SK-N-SH (cell line): ENCODE data around the gene HAAO. TPM values are rescaled to one million over a fixed set of nuclear protein-coding genes. Genes with fewer than 3 reads are reported as not detected.

Experiments used
- CTCF ChIA-PET: fragments of 300-600, 350-600 bp; formaldehyde crosslinking; extraction: SDS; loops from one replicate; lab custom pipeline; 2021; lab: Yijun Ruan, JAX
- POLR2A ChIA-PET: fragments of 350-600 bp; sonication (Branson Sonifier 250); formaldehyde crosslinking; extraction: SDS; loops from one replicate; lab custom pipeline; 2020; ENCODE audit warnings: antibody characterized with exemption, inconsistent platforms; lab: Yijun Ruan, JAX
- DNase-seq: peaks from one replicate; pipeline ENCODE4 v3.0.0; 2012
- H2AFZ ChIP-seq: fragments of 200-600 bp; sonication (generic); 2 replicates; pipeline ENCODE4 v1.8.1; 2016; ENCODE audit warnings: antibody characterized with exemption, mild to moderate bottlenecking, low read depth
- H3F3A ChIP-seq: fragments of 200-600 bp; sonication (generic); replicated peaks from 2 replicates; pipeline ENCODE3; 2016; ENCODE audit warnings: antibody characterized with exemption, mild to moderate bottlenecking; ENCODE audit not compliant: insufficient read depth
- H3K27ac ChIP-seq, 2 experiments: fragments of 200-500 bp in 1 of 2; fragments of 200-600 bp in 1 of 2; sonication (Bioruptor generic) in 1 of 2; sonication (generic), shearing (Covaris generic) in 1 of 2; 2 replicates each; pipeline versions ENCODE4 v1.5.1 to v1.6.1; 2014 to 2016; ENCODE audit warnings: low read depth in 2 of 2, inconsistent platforms in 1 of 2, low read length in 1 of 2, mild to moderate bottlenecking in 1 of 2, mixed read lengths in 1 of 2
- H3K27me3 ChIP-seq: fragments of 200-600 bp; sonication (generic), shearing (Covaris generic); 2 replicates; pipeline ENCODE4 v1.6.1; 2016; ENCODE audit warnings: mixed run types; ENCODE audit not compliant: insufficient read depth
- H3K36me3 ChIP-seq, 2 experiments: fragments of 200-500 bp in 1 of 2; fragments of 200-600 bp in 1 of 2; sonication (Bioruptor generic) in 1 of 2; sonication (generic) in 1 of 2; replicated peaks in 1 of 2; 2 replicates each; pipeline versions ENCODE3 to v1.5.1; 2014 to 2016; ENCODE audit warnings: low read length in 1 of 2, mild to moderate bottlenecking in 1 of 2; ENCODE audit not compliant: insufficient read depth in 2 of 2, control insufficient read depth in 1 of 2
- H3K4me1 ChIP-seq, 2 experiments: fragments of 200-500 bp in 1 of 2; fragments of 200-600 bp in 1 of 2; sonication (Bioruptor generic) in 1 of 2; sonication (generic), shearing (Covaris generic) in 1 of 2; 2 replicates each; pipeline versions ENCODE4 v1.5.1 to v1.6.1; 2014 to 2016; ENCODE audit warnings: low read depth in 1 of 2, low read length in 1 of 2, mixed run types in 1 of 2; ENCODE audit not compliant: insufficient read depth in 2 of 2, control insufficient read depth in 1 of 2
- H3K4me2 ChIP-seq: fragments of 200-600 bp; sonication (generic), shearing (Covaris generic); 2 replicates; pipeline ENCODE4 v1.6.1; 2017; ENCODE audit warnings: mixed run types
- H3K4me3 ChIP-seq, 2 experiments: fragments of 200-500 bp in 1 of 2; fragments of 200-600 bp in 1 of 2; sonication (Bioruptor generic) in 1 of 2; sonication (generic), shearing (Covaris generic) in 1 of 2; 2 replicates each; pipeline versions ENCODE4 v1.5.1 to v1.8.1; 2014 to 2016; ENCODE audit warnings: low read depth in 2 of 2, inconsistent platforms in 1 of 2, low read length in 1 of 2, mild to moderate bottlenecking in 1 of 2, mixed read lengths in 1 of 2, moderate library complexity in 1 of 2
- H3K79me2 ChIP-seq: fragments of 200-600 bp; sonication (generic); 2 replicates; pipeline ENCODE4 v1.8.1; 2017; ENCODE audit warnings: mild to moderate bottlenecking; ENCODE audit not compliant: insufficient read depth
- H3K9ac ChIP-seq: fragments of 200-600 bp; sonication (generic); 2 replicates; pipeline ENCODE4 v1.6.1; 2017; ENCODE audit warnings: mixed run types
- H3K9me2 ChIP-seq: fragments of 200-600 bp; sonication (generic); 2 replicates; pipeline ENCODE4 v1.6.1; 2017; ENCODE audit warnings: mixed run types
- H3K9me3 ChIP-seq: fragments of 200-600 bp; sonication (generic); 2 replicates; pipeline ENCODE4 v1.6.1; 2017; ENCODE audit warnings: mixed run types, mild to moderate bottlenecking, moderate library complexity
- H4K20me1 ChIP-seq: fragments of 200-600 bp; sonication (generic); 2 replicates; pipeline ENCODE4 v1.6.1; 2017; ENCODE audit warnings: mild to moderate bottlenecking, mixed run types; ENCODE audit not compliant: insufficient read depth
- EP300 ChIP-seq, 2 experiments: IDR thresholded peaks; 2 replicates each; pipeline versions ENCODE4 v1.4.0 to v1.6.1; 2012; ENCODE audit warnings: borderline replicate concordance in 1 of 2, low read depth in 1 of 2, low read length in 1 of 2
- MEF2A ChIP-seq: IDR thresholded peaks from 2 replicates; pipeline ENCODE4 v1.4.0; 2012; ENCODE audit warnings: low read depth, borderline replicate concordance
- NFIC ChIP-seq: IDR thresholded peaks from 2 replicates; pipeline ENCODE4 v1.4.0; 2012; ENCODE audit warnings: borderline replicate concordance
- NRF1 ChIP-seq: IDR thresholded peaks from 2 replicates; pipeline ENCODE4 v1.6.1; 2012; ENCODE audit warnings: low read depth, mild to moderate bottlenecking, low read length
- POLR2AphosphoS5 ChIP-seq: IDR thresholded peaks from 2 replicates; pipeline ENCODE4 v1.6.1; 2012; ENCODE audit warnings: low read depth, low read length
- RAD21 ChIP-seq: IDR thresholded peaks from 2 replicates; pipeline ENCODE4 v1.6.1; 2012; ENCODE audit warnings: mild to moderate bottlenecking, low read length
- RXRA ChIP-seq: IDR thresholded peaks from 2 replicates; pipeline ENCODE4 v1.4.0; 2012; ENCODE audit warnings: low read depth, mild to moderate bottlenecking, borderline replicate concordance
- TAF1 ChIP-seq: IDR thresholded peaks from 2 replicates; pipeline ENCODE4 v1.6.1; 2012; ENCODE audit warnings: low read depth, mild to moderate bottlenecking, low read length, moderate library complexity, borderline replicate concordance
- WGBS: methylation state at CpG from one replicate; pipeline ENCODE4 v1.1.6; 2017; ENCODE audit warnings: low lambda C conversion rate; 5-methylcytosine and 5-hydroxymethylcytosine counted together
- polyA plus RNA-seq, 3 experiments: library from polyadenylated mRNA; depleted of rRNA; stranded (reverse); fragments of >200 nt; gene quantifications; 2 replicates each; pipeline ENCODE4 v1.2.3, GENCODE V29; 2012
- TF ChIP-seq, protein P1 (sequence below): fragments of 150-350 bp; IDR thresholded peaks from 2 replicates; pipeline ENCODE4 v1.6.1; 2017; ENCODE audit warnings: antibody characterized with exemption, low read length, low read depth, borderline replicate concordance
- TF ChIP-seq, protein P2 (sequence below): IDR thresholded peaks from 2 replicates; pipeline ENCODE4 v1.4.0; 2012; ENCODE audit warnings: low read depth, borderline replicate concordance
- TF ChIP-seq, protein P3 (sequence below): IDR thresholded peaks from 2 replicates; pipeline ENCODE4 v1.4.0; 2012; ENCODE audit warnings: low read depth, borderline replicate concordance
- TF ChIP-seq, protein P4 (sequence below): IDR thresholded peaks from 2 replicates; pipeline ENCODE4 v1.4.0; 2012; ENCODE audit warnings: low read depth
- TF ChIP-seq, protein P5 (sequence below): fragments of 150-350 bp; IDR thresholded peaks from 2 replicates; pipeline ENCODE4 v1.6.1; 2016; ENCODE audit warnings: mild to moderate bottlenecking, low read depth, low read length

HAAO gene
- polyA plus RNA-seq, 1 of the 3 experiments (the other 2 are of a cell fraction): not detected

DNA sequence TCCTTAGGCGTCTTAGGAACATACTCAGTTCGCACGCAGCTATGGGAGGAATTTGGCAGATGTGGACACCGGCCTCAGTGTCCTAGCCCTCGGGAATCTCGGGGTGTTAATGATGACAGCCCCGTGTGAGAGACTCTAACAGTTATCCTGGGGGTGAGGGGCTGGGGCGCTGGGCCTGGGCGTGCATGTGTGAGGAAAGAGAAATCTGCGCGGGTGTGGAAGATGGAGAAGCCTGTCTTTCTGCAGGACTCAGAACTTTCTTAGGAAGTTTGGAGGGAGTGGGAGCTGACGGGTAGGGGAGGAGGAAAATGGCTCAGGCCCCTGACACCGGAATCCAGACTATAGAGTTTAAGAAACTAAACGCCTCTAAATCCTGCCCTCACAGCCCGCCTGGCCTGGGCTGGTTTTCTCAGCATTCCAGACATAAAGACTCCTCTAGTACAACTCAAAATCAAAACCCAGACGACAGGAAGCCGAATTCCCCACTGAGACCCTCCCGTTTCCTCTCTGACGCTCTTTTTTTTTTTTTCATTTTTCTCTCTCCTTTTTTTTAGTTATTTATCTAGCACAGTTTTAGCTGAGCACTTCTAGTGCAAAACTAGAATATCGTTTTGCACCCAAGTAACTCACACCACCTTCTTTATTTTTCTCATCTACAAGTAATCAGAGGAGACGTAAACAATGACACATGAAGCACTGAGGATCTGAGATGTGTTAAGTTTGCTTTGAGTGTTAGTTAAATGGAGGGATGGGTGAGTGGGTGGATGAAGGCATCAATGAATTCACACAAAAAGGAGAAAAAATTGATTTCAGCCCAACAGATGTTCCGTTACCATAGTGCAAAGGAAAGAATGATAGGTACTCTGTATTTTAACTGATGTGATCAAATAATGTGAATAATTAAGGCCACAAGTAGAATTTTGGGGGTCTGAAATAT is 1.2 kb upstream of the HAAO start:
- H3K9me2 ChIP-seq: no peaks in the 10 kb centered on the region
- H3K4me3 ChIP-seq: no peak overlapping the region
- H3F3A ChIP-seq: no peaks in the 10 kb centered on the region
- peaks cover 0 to 4% of the 10 kb centered on the region in 2 experiments; a peak in 1 of 4 replicates for H3K4me1 ChIP-seq
- TF ChIP-seq RAD21: no peak
- TF ChIP-seq, protein P1, sequence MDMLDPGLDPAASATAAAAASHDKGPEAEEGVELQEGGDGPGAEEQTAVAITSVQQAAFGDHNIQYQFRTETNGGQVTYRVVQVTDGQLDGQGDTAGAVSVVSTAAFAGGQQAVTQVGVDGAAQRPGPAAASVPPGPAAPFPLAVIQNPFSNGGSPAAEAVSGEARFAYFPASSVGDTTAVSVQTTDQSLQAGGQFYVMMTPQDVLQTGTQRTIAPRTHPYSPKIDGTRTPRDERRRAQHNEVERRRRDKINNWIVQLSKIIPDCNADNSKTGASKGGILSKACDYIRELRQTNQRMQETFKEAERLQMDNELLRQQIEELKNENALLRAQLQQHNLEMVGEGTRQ: no peak
- TF ChIP-seq, protein P2, sequence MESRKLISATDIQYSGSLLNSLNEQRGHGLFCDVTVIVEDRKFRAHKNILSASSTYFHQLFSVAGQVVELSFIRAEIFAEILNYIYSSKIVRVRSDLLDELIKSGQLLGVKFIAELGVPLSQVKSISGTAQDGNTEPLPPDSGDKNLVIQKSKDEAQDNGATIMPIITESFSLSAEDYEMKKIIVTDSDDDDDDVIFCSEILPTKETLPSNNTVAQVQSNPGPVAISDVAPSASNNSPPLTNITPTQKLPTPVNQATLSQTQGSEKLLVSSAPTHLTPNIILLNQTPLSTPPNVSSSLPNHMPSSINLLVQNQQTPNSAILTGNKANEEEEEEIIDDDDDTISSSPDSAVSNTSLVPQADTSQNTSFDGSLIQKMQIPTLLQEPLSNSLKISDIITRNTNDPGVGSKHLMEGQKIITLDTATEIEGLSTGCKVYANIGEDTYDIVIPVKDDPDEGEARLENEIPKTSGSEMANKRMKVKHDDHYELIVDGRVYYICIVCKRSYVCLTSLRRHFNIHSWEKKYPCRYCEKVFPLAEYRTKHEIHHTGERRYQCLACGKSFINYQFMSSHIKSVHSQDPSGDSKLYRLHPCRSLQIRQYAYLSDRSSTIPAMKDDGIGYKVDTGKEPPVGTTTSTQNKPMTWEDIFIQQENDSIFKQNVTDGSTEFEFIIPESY: no peak
- TF ChIP-seq MEF2A: no peak
- no peak for TF ChIP-seq POLR2AphosphoS5
- no peak for TF ChIP-seq TAF1
- POLR2A ChIA-PET: no interaction called here
- H3K27ac ChIP-seq: no peak overlapping the region
- DNase-seq: peak; percentile 42
- WGBS: 89% methylated on average over 22 of the region's 22 CpGs
- no peak overlapping the region for H3K9ac ChIP-seq
- H3K27me3 ChIP-seq: no peaks in the 10 kb centered on the region
- CTCF ChIA-PET: interaction anchor here (0.9 to 1.1 kb wide), 2 partner anchors 16 to 130 kb away, joined by 3 to 4 read pairs; no protein-coding TSS in a partner anchor
- H4K20me1 ChIP-seq: no peaks in the 10 kb centered on the region
- no peaks in the 10 kb centered on the region for H3K9me3 ChIP-seq
- no peak overlapping the region for H2AFZ ChIP-seq
- no peaks in the 10 kb centered on the region for H3K36me3 ChIP-seq
- H3K4me2 ChIP-seq: no peak overlapping the region
- no peaks in the 10 kb centered on the region for H3K79me2 ChIP-seq

DNA sequence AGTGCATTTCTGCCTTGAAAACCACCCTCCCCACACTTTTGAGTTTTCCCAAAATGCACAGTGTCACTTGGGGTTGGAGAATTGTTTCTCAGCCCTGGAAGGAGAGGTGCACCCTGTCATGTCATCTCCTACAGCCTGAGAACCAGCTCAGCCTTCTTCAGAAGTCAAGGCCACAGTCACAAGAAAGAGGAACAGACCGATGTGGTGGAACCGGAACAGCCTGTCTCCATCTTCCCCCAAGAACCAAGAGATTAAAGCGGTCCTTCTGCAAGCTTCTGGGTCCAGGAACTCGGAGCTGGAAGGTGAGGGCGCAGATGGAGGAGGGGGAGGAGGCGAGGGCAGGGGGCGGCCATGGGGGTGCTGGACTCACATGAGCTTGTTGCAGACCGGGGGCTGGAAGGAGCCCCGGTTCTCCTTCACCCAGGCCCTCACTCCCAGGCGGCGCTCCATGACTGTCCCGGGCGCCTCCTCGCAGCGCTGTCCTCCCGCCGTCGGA is 248 bp downstream of the HAAO start:
- Histone ChIP-seq H3K36me3 (no peaks in the 10 kb centered on the region), H3K4me2 (no peak overlapping the region), H3K79me2 (no peaks in the 10 kb centered on the region), H3K4me3 (no peak overlapping the region), H3K9me2 (no peaks in the 10 kb centered on the region), H4K20me1 (no peaks in the 10 kb centered on the region), H3F3A (no peaks in the 10 kb centered on the region), H3K9me3 (no peaks in the 10 kb centered on the region), H3K27me3 (no peaks in the 10 kb centered on the region), H3K27ac (no peak overlapping the region), H3K4me1 (peaks cover 0 to 15% of the 10 kb centered on the region in 2 experiments; a peak in 1 of 4 replicates), H2AFZ (no peak overlapping the region), H3K9ac (no peak overlapping the region)
- WGBS: 91% methylated on average over 17 of the region's 18 CpGs
- POLR2A ChIA-PET: interaction anchor here (0.8 kb wide), 1 partner anchor 18 kb away, joined by 4 read pairs; no protein-coding TSS in a partner anchor
- CTCF ChIA-PET: interaction anchor here (0.9 to 1.2 kb wide), 3 partner anchors 8 to 125 kb away, joined by 3 to 4 read pairs (median 3); no protein-coding TSS in a partner anchor
- peak; percentile 38 for DNase-seq
- TF ChIP-seq NRF1 (no peak), NFIC (no peak), EP300 (IDR thresholded peaks at IDR 0.05; ENCODE audit: borderline replicate concordance in 1 of 2, low read depth in 1 of 2, low read length in 1 of 2) (no peak), TAF1 (no peak), RXRA (no peak)
- TF ChIP-seq, protein P3, sequence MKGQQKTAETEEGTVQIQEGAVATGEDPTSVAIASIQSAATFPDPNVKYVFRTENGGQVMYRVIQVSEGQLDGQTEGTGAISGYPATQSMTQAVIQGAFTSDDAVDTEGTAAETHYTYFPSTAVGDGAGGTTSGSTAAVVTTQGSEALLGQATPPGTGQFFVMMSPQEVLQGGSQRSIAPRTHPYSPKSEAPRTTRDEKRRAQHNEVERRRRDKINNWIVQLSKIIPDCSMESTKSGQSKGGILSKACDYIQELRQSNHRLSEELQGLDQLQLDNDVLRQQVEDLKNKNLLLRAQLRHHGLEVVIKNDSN: no peak
- TF ChIP-seq, protein P4, sequence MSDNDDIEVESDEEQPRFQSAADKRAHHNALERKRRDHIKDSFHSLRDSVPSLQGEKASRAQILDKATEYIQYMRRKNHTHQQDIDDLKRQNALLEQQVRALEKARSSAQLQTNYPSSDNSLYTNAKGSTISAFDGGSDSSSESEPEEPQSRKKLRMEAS: no peak
- TF ChIP-seq, protein P5, sequence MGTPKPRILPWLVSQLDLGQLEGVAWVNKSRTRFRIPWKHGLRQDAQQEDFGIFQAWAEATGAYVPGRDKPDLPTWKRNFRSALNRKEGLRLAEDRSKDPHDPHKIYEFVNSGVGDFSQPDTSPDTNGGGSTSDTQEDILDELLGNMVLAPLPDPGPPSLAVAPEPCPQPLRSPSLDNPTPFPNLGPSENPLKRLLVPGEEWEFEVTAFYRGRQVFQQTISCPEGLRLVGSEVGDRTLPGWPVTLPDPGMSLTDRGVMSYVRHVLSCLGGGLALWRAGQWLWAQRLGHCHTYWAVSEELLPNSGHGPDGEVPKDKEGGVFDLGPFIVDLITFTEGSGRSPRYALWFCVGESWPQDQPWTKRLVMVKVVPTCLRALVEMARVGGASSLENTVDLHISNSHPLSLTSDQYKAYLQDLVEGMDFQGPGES: no peak
